ENCODE data around the gene TP73.

The TP73 gene

GRCh38 chr1:3768811-3769390 is 116.6 kb downstream of the TP73 start:
- DNase-seq (ENCODE audit: low spot score), result no peak

DNA sequence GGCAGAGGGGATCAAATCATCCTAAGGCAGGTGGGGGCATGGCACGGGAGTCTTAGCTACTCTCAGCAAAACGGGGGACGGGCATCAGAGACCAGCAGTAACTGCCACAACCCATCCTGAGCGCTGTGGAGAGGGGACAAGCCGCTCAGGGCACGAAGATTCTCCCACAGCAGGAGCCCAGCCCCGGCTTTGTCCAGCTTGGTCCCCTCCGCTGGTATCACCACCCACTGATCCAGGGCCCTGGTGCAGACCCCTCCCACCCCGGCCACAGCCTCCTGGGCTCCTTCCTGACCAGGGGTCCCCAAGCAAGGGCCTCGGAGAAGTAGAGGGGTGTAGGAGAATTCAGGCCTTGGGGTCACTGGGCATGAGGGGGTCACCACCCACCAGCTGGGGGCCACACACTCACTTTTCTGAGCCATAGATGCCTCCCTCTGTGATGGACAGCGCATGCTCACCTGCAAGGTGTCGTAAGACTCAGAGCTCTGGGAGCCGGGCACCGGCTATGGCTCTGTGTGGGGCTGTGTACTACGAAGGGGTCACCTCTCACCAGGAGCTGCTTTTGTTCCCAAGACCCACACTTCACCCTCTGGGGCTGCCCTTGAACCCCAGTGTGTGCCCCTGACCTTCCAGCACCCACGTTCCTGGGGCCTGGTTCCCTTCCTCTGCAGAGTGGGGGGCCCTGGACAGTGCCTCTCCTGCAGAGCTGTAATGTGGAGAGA is 117.9 kb downstream of the TP73 start:
- no peak for DNase-seq (ENCODE audit: low spot score)

GRCh38 chr1:3771108-3772026 is 119.1 kb downstream of the TP73 start:
- peak; percentile 52 for DNase-seq (ENCODE audit: low spot score)

GRCh38 chr1:3772027-3772714 is 119.9 kb downstream of the TP73 start:
- peak; percentile 97 for DNase-seq (ENCODE audit: low spot score)

GRCh38 chr1:3772715-3773571 is 120.6 kb downstream of the TP73 start, which contains the start of gene SMIM1:
Gene SMIM1 (plus strand): TSS chr1:3772749. CDS start chr1:3775374, 2,625 bp downstream.
- peak; percentile 34 for DNase-seq (ENCODE audit: low spot score)

- DNase-seq (ENCODE audit: low spot score), result no peak
Measured at GRCh38 chr1:3773572-3774275, 121.4 kb downstream of the TP73 start.

DNA sequence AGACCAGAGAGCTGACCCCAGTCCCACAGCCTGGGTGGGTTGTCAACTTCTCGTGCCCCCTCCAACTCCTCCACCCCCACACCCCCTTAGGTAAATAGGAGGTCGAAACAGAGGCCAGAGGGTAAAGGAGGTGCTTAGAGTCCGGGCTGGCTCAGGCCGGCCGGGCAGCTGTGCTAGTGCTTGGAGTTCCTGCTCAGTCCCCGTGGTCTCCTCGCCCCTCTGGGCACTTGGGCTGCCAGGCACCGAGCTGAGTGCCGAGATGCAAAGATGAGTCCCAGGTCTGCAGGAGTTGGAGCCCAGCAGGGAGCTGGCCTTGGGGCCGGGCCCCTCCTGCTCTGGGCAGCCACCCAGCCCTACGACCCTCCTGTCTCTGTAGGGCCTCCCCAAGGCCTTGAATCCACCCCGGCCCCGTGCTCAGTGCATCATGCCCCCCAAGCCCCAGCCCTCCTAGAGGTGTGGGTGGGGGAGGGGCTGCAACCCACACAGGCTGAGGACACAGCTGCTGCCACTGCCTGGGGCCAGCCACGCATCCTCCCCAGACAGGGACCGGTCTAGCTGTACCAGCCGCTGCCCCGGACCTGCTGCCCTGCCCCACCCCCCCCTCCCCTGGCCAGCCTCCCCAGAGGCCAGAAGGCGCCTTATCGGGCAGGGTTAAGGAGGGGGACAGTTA is 122.1 kb downstream of the TP73 start:
- DNase-seq (ENCODE audit: low spot score), result no peak

GRCh38 chr1:3774946-3775489 is 122.7 kb downstream of the TP73 start:
- no peak for DNase-seq (ENCODE audit: low spot score)

- DNase-seq (ENCODE audit: low spot score), result peak; percentile 96
Measured at GRCh38 chr1:3775490-3776230, 123.3 kb downstream of the TP73 start.

GRCh38 chr1:3776231-3776961 is 124.1 kb downstream of the TP73 start:
- DNase-seq (ENCODE audit: low spot score), result no peak

DNA sequence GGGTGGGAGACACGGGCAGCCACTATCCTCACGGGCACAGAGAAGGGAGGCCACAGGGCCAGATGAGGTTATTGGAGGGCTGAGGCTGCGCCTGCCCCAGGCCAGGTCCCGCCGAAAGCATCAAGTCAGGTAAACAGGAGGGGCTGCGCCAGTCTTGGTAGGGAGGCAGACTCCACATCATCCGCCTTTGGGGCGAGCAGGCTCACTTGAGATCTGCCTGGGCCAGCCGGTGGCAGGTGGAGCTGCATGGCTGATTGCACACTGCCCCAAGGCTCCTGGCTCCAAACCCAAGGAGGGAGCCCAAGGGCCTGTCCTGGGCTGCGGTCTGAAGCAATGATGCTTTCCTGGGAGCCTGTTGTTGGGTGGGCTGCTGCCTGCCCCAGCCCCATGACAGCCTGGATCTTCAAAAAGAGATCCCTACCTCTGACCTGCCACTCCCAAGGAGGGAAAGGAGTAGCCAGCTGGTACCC is 124.8 kb downstream of the TP73 start:
- no peak for DNase-seq (ENCODE audit: low spot score)

DNA sequence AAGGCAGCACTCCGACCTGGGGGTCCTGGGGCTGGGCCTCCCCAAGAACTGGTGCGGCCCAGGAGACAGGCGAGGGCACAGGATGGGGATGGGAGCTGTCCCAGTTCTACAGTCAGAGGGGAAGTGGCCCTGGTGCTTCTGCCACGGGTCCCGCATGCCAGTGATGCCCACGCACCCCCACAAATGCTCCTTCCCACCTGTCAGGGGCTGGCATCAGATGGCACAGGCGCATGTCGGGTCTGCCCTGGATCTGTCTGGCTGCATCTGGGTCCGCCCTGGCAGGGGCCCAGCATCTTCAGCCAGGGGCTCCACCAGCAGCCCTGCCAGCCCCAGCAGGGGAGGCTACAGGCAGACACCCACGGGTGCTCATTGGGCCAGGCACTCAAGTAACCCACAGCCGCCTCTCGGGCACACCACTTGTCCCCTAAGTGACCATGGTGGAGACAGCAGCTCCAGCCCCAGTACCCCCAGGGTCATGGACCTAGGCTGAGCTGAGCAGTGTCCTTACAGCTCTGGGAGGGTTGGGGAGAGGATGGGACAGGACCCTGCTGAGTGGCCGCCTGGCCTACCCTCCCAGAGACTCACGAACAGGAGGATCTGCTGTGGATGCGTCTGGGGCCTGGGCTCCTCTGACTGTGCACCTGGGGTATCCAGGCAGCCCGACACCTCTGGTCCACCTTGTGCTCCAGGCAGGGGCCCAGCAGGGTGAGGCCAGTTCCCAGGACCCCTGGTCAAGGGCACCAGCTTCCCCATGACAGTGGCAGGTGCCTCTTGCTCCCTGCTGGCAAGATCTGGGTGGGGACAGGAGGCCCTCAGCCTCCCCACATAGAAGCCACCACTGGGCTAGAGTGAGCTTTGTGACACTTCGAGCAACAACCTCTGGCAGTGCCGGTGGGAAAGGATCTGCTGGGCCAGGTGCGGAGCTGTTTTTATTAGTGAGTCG is 125.6 kb downstream of the TP73 start:
- no peak for DNase-seq (ENCODE audit: low spot score)

GRCh38 chr1:3778590-3779264 is 126.4 kb downstream of the TP73 start:
- DNase-seq (ENCODE audit: low spot score), result no peak

GRCh38 chr1:3779265-3779911 is 127.1 kb downstream of the TP73 start:
- no peak for DNase-seq (ENCODE audit: low spot score)

GRCh38 chr1:3779912-3780416 is 127.6 kb downstream of the TP73 start:
- no peak for DNase-seq (ENCODE audit: low spot score)

DNA sequence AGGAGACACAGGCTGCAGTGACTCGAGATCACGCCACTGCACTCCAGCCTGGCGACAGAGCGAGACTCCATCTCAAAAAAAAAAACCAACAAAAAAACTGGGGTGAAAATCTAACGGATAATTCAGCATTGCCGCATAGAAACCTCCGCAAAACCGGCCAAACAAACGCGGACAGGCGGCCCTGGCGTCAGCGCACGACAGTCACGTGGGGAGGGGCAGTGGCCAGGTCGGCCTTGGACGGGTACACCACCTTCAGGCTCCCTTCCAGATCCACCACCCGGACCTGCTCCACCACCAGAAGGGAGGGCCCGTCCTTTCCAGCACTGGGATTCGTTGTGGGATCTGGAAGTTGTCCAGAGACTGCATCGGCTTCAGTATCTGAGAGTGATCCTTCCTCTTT is 128.6 kb downstream of the TP73 start:
- no peak for DNase-seq (ENCODE audit: low spot score)

All from HuH-7 (cell line).